GM12892 (cell line): ENCODE data around the gene PAOX. TPM values are rescaled to one million over a fixed set of nuclear protein-coding genes. Genes with fewer than 3 reads are reported as not detected.

ENCODE experiments used
- DNase-seq: peaks from one replicate; pipeline ENCODE4 v3.0.0; 2011; ENCODE audit not compliant: insufficient read length
- FAIRE-seq: peaks from 2 replicates; lab custom pipeline; 2011; peaks lifted over from hg19 to GRCh38; lab: Jason Lieb, UNC
- POLR2A ChIP-seq: IDR thresholded peaks from 2 replicates; pipeline ENCODE4 v1.6.1; 2011; ENCODE audit warnings: low read depth, low read length, control low read depth
- POLR2AphosphoS5 ChIP-seq: IDR thresholded peaks from 2 replicates; pipeline ENCODE4 v1.6.1; 2011; ENCODE audit warnings: low read depth, low read length, control low read depth
- TAF1 ChIP-seq: IDR thresholded peaks from 2 replicates; pipeline ENCODE4 v1.6.1; 2011; ENCODE audit warnings: low read depth, mild to moderate bottlenecking, control low read depth, low read length, borderline replicate concordance
- polyA plus RNA-seq: library from polyadenylated mRNA; unstranded; fragments of >200 nt; gene quantifications from one replicate; pipeline ENCODE4 v1.2.1, GENCODE V29; 2012; ENCODE audit warnings: missing spikeins, inconsistent platforms; ENCODE audit not compliant: missing spikeins

Gene PAOX
- polyA plus RNA-seq: 7.1 TPM

- DNase-seq: peak; percentile 88
- peak; percentile 73 for FAIRE-seq
- peak; percentile 41; the same call in 1 of the 2 replicates for TF ChIP-seq POLR2AphosphoS5
- no peak; the same call in 1 of the 2 replicates for TF ChIP-seq TAF1
- peak; percentile 56; the same call in 1 of the 2 replicates for TF ChIP-seq POLR2A
These were observed at the start of gene PAOX for GRCh38 chr10:133379152-133379800. Gene PAOX (plus strand): TSS chr10:133379262. CDS start chr10:133379317, 55 bp downstream.

- TF ChIP-seq TAF1 (no peak), POLR2AphosphoS5 (no peak), POLR2A (no peak)
- peak; percentile 94 for DNase-seq
- peak; percentile 83 for FAIRE-seq
These were observed 49.4 kb upstream of the PAOX start for GRCh38 chr10:133329491-133330202.

- no peak for FAIRE-seq
- no peak for TF ChIP-seq POLR2A
- no peak for TF ChIP-seq TAF1
- TF ChIP-seq POLR2AphosphoS5: no peak
- DNase-seq: no peak
These were observed 45.9 kb upstream of the PAOX start for GRCh38 chr10:133332936-133333699.

- no peak for TF ChIP-seq TAF1
- no peak for TF ChIP-seq POLR2A
- TF ChIP-seq POLR2AphosphoS5: no peak
- DNase-seq (no peak), FAIRE-seq (no peak)
These were observed 44.4 kb upstream of the PAOX start for GRCh38 chr10:133334503-133335245.

GRCh38 chr10:133335246-133336117, 43.6 kb upstream of the PAOX start:
- TF ChIP-seq TAF1 (no peak), POLR2AphosphoS5 (no peak), POLR2A (no peak)
- FAIRE-seq (no peak), DNase-seq (no peak)

- no peak for DNase-seq
- no peak for FAIRE-seq
- TF ChIP-seq POLR2A (no peak), TAF1 (no peak), POLR2AphosphoS5 (no peak)
These were observed 42.9 kb upstream of the PAOX start for GRCh38 chr10:133336118-133336576.

GRCh38 chr10:133336577-133337369, 42.3 kb upstream of the PAOX start, which contains the start of gene CALY:
Gene CALY (minus strand): TSS chr10:133336896. CDS start chr10:133328989, 7,907 bp downstream.
- no peak for DNase-seq
- TF ChIP-seq POLR2A: no peak
- no peak for TF ChIP-seq POLR2AphosphoS5
- TF ChIP-seq TAF1: no peak
- no peak for FAIRE-seq

- no peak for DNase-seq
- TF ChIP-seq POLR2A: no peak
- no peak for TF ChIP-seq POLR2AphosphoS5
- no peak for TF ChIP-seq TAF1
- no peak for FAIRE-seq
These were observed 41.7 kb upstream of the PAOX start for GRCh38 chr10:133337370-133337725.
